ENCODE data around the gene C13orf46.
"Not testable (repeated sequence)": the region's sequence is repeated elsewhere in the genome, so short reads cannot be mapped to it uniquely, and the experiment has no call there.

DNA sequence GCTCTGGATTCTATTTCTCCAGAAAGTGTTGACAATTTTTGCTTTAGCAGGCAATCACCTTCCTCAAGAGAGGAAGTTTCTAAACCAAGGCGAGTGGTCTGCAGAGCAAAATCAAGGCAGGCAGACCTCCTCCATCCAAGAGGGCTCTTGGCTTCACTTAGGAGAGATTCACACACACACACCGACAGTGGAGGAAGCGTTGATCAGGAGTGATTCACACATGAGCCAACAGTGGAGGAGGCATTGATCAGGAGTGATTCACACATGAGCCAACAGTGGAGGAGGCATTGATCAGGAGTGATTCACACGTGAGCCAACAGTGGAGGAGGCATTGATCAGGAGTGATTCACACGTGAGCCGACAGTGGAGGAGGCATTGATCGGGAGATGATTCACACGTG is 60.5 kb downstream of the C13orf46 start:
- TF ChIP-seq, protein P1, sequence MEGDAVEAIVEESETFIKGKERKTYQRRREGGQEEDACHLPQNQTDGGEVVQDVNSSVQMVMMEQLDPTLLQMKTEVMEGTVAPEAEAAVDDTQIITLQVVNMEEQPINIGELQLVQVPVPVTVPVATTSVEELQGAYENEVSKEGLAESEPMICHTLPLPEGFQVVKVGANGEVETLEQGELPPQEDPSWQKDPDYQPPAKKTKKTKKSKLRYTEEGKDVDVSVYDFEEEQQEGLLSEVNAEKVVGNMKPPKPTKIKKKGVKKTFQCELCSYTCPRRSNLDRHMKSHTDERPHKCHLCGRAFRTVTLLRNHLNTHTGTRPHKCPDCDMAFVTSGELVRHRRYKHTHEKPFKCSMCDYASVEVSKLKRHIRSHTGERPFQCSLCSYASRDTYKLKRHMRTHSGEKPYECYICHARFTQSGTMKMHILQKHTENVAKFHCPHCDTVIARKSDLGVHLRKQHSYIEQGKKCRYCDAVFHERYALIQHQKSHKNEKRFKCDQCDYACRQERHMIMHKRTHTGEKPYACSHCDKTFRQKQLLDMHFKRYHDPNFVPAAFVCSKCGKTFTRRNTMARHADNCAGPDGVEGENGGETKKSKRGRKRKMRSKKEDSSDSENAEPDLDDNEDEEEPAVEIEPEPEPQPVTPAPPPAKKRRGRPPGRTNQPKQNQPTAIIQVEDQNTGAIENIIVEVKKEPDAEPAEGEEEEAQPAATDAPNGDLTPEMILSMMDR (IDR thresholded peaks at IDR 0.05): not testable (repeated sequence)
- TF ChIP-seq EZH2phosphoT487, EZH2 (IDR thresholded peaks at IDR 0.05): not testable (repeated sequence)
